ENCODE data around the gene SLC49A3. TPM values are rescaled to one million over a fixed set of nuclear protein-coding genes. Genes with fewer than 3 reads are reported as not detected.

Gene SLC49A3
- total and polyA plus RNA-seq, 2 of the 13 experiments (the other 11 are each of a cell fraction or from before 2014, with no cell fraction given): 0.07 to 0.17 TPM

DNA sequence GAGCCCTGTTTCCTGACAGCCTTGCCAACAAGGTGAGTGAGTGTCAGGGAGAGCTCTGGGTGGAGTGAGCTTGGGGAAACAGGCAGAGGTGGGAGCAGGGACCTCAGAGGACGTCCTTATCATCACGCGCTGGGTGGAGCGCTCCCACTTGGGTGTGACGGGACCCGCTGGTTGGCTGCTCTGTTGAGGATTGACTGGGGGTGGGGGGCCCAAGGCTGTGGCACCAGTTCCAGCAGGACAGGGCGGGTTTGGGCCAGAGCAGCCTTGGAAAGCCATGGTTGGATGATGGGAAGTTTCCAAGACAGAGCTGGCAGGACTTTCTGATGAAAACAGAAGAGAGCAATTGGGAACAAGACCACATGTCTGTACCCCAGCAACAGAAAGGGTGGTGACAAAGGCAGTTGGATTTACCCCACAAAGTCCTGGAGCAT, 13.7 kb upstream of the SLC49A3 start:
- BruUV-seq (replicated peaks): no TSS peak
- Histone ChIP-seq H2AFZ (ENCODE audit: low read length) (no peak overlapping the region), H3K4me1 (ENCODE audit: insufficient read depth, low read length) (peaks cover 50% of the 10 kb centered on the region), H3K27ac (ENCODE audit: extremely low read length, insufficient read depth, low read length) (no peak overlapping the region), H3K9ac (ENCODE audit: insufficient read depth, low read depth, low read length) (no peak overlapping the region), H3K4me3 (replicated peaks in 1 of 3; ENCODE audit: insufficient read depth in 1 of 3, low read depth in 2 of 3, low read length in 3 of 3) (no peak overlapping the region), H4K20me1 (ENCODE audit: insufficient read depth, low read length) (peaks cover 6% of the 10 kb centered on the region; the same call in 1 of the 2 replicates), H3K9me3 (ENCODE audit: low read length) (no peaks in the 10 kb centered on the region), H3K79me2 (ENCODE audit: insufficient read depth, low read length) (peaks cover 14% of the 10 kb centered on the region), H3K36me3 (replicated peaks in 1 of 2; ENCODE audit: control insufficient read depth in 1 of 2, insufficient read depth in 2 of 2, low read length in 2 of 2) (no peaks in the 10 kb centered on the region), H3K4me2 (ENCODE audit: low read depth, low read length) (no peak overlapping the region), H3K27me3 (ENCODE audit: control insufficient read depth in 1 of 2, insufficient read depth in 2 of 2, low read length in 2 of 2) (peaks cover 3 to 16% of the 10 kb centered on the region in 2 experiments; a peak in 2 of 5 replicates)
- ATAC-seq (no peak), DNase-seq (ENCODE audit: low spot score) (no peak), FAIRE-seq (no peak)
- TF ChIP-seq NR2F2 (IDR thresholded peaks at IDR 0.05; ENCODE audit: borderline replicate concordance, low read depth) (no peak), ZNF331 (CRISPR knock-in tag; IDR thresholded peaks at IDR 0.05) (no peak), TBL1XR1 (IDR thresholded peaks at IDR 0.05; ENCODE audit: borderline replicate concordance, low read length, partially characterized antibody) (no peak), CHD2 (IDR thresholded peaks at IDR 0.05; ENCODE audit: low read depth, low read length) (no peak), UBTF (CRISPR knock-in tag; IDR thresholded peaks at IDR 0.05) (no peak), ZNF143 (CRISPR knock-in tag; IDR thresholded peaks at IDR 0.05) (no peak), FOXC1 (CRISPR knock-in tag; IDR thresholded peaks at IDR 0.05; ENCODE audit: borderline replicate concordance) (no peak), HNRNPK (IDR thresholded peaks at IDR 0.05; ENCODE audit: low read depth, low read length, poor library complexity, severe bottlenecking) (no peak), ZNF431 (CRISPR knock-in tag; IDR thresholded peaks at IDR 0.05; ENCODE audit: borderline replicate concordance, low read depth) (no peak), ZEB1 (IDR thresholded peaks at IDR 0.05; ENCODE audit: insufficient replicate concordance, low read depth) (no peak)
- TF ChIP-seq, protein P1, sequence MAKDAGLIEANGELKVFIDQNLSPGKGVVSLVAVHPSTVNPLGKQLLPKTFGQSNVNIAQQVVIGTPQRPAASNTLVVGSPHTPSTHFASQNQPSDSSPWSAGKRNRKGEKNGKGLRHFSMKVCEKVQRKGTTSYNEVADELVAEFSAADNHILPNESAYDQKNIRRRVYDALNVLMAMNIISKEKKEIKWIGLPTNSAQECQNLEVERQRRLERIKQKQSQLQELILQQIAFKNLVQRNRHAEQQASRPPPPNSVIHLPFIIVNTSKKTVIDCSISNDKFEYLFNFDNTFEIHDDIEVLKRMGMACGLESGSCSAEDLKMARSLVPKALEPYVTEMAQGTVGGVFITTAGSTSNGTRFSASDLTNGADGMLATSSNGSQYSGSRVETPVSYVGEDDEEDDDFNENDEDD (CRISPR knock-in tag; IDR thresholded peaks at IDR 0.05; ENCODE audit: borderline replicate concordance): no peak
- TF ChIP-seq, protein P2, sequence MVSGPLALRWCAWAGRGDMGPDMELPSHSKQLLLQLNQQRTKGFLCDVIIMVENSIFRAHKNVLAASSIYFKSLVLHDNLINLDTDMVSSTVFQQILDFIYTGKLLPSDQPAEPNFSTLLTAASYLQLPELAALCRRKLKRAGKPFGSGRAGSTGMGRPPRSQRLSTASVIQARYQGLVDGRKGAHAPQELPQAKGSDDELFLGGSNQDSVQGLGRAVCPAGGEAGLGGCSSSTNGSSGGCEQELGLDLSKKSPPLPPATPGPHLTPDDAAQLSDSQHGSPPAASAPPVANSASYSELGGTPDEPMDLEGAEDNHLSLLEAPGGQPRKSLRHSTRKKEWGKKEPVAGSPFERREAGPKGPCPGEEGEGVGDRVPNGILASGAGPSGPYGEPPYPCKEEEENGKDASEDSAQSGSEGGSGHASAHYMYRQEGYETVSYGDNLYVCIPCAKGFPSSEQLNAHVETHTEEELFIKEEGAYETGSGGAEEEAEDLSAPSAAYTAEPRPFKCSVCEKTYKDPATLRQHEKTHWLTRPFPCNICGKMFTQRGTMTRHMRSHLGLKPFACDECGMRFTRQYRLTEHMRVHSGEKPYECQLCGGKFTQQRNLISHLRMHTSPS (CRISPR knock-in tag; IDR thresholded peaks at IDR 0.05; ENCODE audit: low read depth): no peak
- POLR2A ChIA-PET: no interaction called here
- CTCF ChIA-PET (ENCODE audit: low intra/inter-chr PET ratio, low total read pairs): no interaction called here
- intact Hi-C loops (cut with micrococcal nuclease; ENCODE audit: unreplicated experiment): no loop called here
- 38% methylated on average over 7 of the region's 7 CpGs for WGBS (ENCODE audit: low lambda C conversion rate)
- in situ Hi-C loops (cut with HindIII; ENCODE audit: extremely low pct_ligation_motif_present, low pct_unique_long_range_greater_than_20kb): no loop called here
